GM10248 (cell line): ENCODE data around the gene NHLRC2.

ENCODE experiments used
- CTCF ChIA-PET: fragments of 300-600 bp; sonication (Branson Sonifier 250); formaldehyde crosslinking; extraction: SDS; loops from one replicate; lab custom pipeline; 2021; ENCODE audit warnings: antibody characterized with exemption; lab: Yijun Ruan, JAX
- POLR2A ChIA-PET: fragments of 350-650 bp; sonication (Branson Sonifier 250); formaldehyde crosslinking; extraction: SDS; loops from one replicate; lab custom pipeline; 2020; ENCODE audit warnings: antibody characterized with exemption; lab: Yijun Ruan, JAX
- DNase-seq: peaks from one replicate; pipeline ENCODE4 v3.0.0; 2012; ENCODE audit errors: extremely low spot score
- CTCF ChIP-seq: IDR thresholded peaks from 2 replicates; pipeline ENCODE4 v1.5.1; 2012; ENCODE audit warnings: mild to moderate bottlenecking, low read depth; ENCODE audit errors: extremely low read depth, missing control alignments, control extremely low read depth

The NHLRC2 gene

GRCh38 chr10:113927440-113927839 is 73.0 kb downstream of the NHLRC2 start:
- DNase-seq: no peak
- CTCF ChIA-PET: interaction anchor here (1.2 to 1.3 kb wide), 3 partner anchors 8 to 32 kb away, joined by 3 to 4 read pairs (median 3); no protein-coding TSS in a partner anchor
- no peak for TF ChIP-seq CTCF
- POLR2A ChIA-PET: no interaction called here

- ChIA-PET POLR2A (no interaction called here), CTCF (no interaction called here)
- no peak for TF ChIP-seq CTCF
- DNase-seq: no peak
These were observed 74.4 kb downstream of the NHLRC2 start for GRCh38 chr10:113928830-113929229.

- TF ChIP-seq CTCF: no peak
- no peak for DNase-seq
- CTCF ChIA-PET: interaction anchor here (1.0 to 3.4 kb wide), 3 partner anchors 9 to 30 kb away, joined by 3 to 8 read pairs (median 3); no protein-coding TSS in a partner anchor
- POLR2A ChIA-PET: no interaction called here
These were observed 75.1 kb downstream of the NHLRC2 start for GRCh38 chr10:113929522-113929921.

GRCh38 chr10:113930482-113931057 is 76.1 kb downstream of the NHLRC2 start:
- CTCF ChIA-PET: interaction anchor here (1.0 to 3.4 kb wide), 5 partner anchors 8 to 131 kb away, joined by 3 to 8 read pairs (median 5); no protein-coding TSS in a partner anchor
- POLR2A ChIA-PET: no interaction called here

DNA sequence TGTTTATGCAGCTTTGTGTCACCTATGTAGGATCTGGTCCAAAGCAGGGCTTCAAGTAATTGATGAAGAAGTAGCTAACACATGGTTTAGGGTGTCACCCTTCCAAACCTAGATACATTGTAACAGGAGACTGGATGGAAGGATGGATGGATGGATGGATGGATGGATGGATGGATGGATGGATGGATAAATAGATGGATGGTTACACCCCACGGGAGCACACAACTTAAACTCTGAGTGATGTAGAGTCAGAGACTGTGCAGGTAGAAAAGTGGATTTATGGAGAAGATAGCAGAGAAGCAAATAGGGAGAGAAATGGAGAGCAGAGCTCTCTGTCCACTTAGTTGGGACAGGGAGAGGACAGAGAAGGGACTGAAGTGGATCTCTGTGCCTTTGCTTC is 78.4 kb downstream of the NHLRC2 start:
- TF ChIP-seq CTCF: no peak
- POLR2A ChIA-PET: no interaction called here
- no peak for DNase-seq
- CTCF ChIA-PET: interaction anchor here (1.1 to 3.4 kb wide), 6 partner anchors 10 to 22 kb away, joined by 3 to 8 read pairs (median 4); no protein-coding TSS in a partner anchor

More at GRCh38 chr10:113930482-113931057, 76.1 kb downstream of the NHLRC2 start:
- TF ChIP-seq CTCF: no peak
- no peak for DNase-seq

- ChIA-PET CTCF (no interaction called here), POLR2A (no interaction called here)
- DNase-seq: no peak
- no peak for TF ChIP-seq CTCF
These were observed 79.6 kb downstream of the NHLRC2 start for GRCh38 chr10:113933894-113934532.
